Activated gamma-delta T cell (primary cell): Measurements from ENCODE around the gene GABARAPL1.
"Not testable (repeated sequence)": the region's sequence is repeated elsewhere in the genome, so short reads cannot be mapped to it uniquely, and the experiment has no call there.

Source experiments
- DNase-seq: peaks from one replicate; lab custom pipeline; 2025; lab: John Stamatoyannopoulos, UW

GABARAPL1 gene

DNA sequence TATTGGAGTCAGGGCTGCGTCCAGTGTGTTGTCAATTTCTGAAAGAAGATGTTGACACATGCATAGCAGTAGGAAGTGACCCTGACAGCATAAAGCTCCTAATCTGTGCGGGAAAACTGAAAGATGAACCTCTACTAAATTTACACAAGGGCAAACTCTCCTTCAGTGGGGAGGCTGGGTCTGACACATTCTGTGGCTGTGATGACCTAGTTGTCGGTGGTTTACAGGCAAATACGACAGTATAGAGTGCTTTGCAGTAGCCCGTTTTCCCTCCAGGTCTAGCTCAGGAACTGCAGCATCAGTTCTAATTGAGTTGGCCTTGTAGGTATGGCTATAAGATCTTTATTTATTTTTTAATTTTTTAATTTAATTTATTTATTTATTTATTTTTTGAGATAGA lies 14.8 kb upstream of the GABARAPL1 start:
- no peak for DNase-seq

DNA sequence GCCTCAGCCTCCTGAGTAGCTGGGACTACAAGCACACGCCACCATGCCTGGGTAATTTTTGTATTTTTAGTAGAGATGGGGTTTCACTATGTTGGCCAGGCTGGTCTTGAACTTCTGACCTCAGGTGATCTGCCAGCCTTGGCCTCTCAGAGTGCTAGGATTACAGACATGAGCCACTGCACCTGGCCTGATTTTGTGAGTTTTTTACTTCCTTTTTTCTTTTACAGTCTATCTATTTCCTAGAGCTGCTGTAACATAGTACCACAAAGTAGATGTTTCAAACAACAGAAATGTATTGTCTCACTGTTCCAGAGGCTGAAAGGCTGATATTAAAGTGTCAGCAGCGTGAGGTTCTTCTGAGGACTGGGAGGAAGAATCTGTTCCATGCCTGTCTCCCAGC lies 8.2 kb upstream of the GABARAPL1 start:
- not testable (repeated sequence) for DNase-seq

DNA sequence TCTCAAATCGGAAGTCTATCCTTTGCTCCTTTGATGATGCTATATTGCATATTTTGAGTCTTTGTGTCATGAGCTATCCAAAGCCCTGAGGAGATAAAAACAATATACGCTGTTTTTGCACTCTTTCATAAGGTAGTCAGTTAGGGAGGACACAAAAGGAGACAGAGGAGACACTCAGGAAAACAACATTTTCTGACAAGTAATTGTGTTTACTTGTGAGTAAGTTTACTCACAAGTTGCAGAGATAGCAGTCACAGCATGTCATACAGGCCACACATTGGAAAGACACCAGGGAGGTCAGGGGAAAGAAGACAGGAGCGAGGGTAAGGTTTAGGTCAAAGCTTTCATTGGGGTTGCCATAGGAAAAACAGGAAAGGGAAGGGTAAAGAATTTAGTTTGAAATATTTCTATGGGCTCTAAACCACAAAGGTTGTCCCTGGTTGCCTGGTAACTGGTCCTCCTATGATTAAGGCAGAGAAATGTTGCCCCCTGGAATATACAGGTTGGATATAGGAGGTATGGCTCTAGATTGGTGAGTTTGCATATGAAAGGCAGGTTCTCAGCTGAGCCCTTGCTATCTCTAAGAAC lies 7.4 kb upstream of the GABARAPL1 start:
- no peak for DNase-seq

DNA sequence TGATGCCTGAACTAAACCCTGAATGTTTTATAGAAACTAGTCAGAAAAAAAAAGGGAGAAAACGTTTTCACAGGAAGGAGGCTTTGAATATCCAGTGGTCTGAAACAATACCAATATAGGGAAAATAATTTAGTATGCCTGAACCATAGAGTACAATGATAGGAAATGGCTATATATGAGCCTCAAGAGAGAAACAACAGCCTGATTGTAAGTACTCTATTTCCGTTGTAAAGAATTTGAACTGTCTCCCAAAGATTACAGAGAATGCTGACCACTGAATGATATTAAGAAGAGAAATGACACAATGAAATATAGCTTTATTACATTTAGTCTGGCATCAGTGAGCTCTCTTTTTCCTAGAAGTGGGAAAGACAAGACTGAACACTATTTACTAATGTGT lies 5.5 kb upstream of the GABARAPL1 start:
- no peak for DNase-seq

DNA sequence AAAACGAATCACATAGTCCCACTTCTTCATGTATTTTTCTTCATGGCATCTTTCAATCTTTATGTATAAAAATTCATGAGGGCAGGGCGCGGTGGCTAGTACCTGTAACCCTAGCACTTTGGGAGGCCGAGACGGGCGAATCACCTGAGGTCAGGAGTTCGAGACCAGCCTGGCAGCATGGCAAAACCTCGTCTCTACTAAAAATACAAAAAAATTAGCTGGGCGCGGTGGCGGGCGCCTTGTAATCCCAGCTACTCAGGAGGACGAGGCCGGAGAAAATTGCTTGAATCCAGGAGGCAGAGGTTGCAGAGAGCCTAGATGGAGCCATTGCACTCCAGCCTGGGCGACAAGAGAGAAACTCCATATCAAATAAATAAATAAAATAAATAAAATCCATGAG lies 2.5 kb upstream of the GABARAPL1 start:
- no peak for DNase-seq

DNA sequence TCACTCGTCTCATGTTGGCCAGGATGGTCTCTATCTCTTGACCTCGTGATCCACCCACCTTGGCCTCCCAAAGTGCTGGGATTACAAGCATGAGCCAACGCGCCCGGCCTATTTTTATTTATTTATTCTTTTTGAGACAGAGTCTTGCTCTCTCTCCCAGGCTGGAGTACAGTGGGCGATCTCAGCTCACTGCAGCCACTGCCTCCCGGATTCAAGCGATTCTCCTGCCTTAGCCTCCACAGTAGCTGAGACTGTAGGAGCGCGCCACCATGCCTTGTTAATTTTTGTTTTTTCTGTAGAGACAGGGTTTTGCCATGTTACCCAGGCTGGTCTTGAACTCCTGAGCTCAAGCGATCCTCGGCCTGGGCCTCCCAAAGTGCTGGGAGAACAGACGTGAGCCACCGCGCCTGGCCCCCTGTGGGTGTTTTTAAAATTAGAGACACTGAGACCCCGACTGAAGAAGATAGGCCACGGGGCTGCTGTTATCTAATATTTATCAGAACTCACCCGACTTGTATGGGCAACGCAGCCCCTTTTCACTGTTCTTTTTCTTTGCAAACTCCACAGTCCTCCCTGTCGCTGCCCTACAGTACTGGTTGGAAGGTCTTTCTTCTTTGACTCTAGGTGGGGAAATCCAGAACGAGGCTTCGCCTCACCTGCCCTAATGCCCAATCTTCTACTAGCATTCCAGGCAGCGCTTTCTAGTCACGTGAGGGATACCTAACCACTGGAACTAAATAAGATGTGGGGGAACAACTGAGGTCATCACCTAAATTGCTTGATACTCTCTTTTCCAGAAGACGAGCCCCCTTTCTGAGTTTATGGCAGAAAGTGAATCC lies 1.4 kb upstream of the GABARAPL1 start:
- no peak for DNase-seq

DNA sequence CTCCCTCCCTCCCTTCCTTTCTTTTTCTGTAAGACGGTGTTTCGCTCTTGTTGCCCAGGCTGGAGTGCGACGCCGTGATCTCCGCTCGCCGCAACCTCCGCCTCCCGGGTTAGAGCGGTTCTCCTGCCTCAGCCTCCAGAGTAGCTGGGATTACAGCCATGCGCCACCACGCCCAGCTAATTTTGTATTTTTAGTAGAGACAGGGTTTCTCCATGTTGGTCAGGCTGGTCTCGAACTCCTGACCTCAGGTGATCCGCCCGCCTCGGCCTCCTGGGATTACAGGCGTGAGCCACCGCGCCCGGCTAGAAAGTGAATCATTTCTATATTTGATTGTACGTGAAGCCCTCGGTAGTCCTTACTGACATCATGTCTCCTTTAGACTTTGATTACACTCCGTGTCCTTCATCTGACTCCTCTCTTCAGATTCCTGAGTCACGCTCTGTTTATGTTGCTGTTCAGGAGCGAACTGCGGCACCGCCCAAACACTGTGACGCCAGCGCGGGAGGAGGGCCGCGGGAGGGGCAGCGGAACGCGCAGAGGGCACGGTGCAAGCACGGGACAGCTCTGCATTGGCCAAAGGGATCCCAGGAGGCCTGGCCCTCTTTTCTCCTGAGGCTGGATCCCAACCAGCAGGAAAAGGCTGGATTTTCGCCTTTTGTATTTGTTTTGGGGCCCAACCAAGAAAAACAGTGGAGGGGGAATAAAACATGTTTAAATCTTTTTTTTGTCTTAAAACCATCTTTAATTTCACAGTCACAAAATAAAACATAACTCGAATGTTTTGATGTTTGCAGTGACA lies 538 bp upstream of the GABARAPL1 start:
- DNase-seq = peak; percentile 82

DNA sequence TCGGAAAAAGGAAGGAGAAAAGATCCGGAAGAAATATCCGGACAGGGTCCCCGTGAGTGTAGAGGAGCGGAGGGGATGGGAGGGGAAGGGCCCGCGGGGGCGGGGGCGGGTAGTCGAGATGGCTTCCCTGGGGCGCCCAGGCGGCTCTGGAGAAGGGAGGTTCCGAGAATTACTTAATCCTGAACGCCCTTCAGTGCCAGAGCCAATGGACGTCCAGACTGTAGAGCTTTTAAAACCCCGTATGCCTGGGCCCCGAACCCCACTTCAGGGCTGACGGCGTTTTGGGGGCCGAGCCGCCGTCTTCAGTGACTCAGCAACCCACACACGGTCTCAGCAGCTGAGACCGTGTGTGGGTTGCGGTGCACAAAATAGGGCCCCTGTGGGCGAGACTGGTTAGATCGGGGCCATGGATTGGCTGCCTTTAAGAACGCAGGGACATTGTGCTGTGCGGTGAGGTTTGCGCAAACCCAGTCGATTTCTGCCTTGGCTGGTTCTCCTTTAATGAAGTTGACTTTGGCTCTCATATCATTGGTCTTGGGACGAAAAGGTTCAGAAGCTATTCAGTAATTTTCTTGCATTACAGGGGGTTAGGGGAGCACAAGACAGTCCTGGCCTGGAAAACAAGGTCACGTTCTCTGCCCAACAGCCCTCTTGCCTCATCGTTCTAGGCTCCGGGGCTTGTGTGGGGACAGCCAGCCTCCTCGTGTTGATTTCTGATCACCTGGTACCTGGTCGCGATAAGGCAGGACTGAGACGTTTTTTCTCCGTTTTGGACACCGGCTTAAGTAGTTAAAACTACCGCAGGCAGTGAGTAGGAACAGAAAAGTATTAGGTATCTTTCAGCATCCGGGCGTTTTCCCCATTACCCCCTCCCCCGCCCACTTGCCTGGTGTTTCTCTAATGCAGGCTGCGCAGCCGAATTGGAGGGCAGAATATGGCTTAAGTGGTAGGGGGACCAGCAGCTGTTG lies 775 bp downstream of the GABARAPL1 start:
- peak; percentile 72 for DNase-seq

DNA sequence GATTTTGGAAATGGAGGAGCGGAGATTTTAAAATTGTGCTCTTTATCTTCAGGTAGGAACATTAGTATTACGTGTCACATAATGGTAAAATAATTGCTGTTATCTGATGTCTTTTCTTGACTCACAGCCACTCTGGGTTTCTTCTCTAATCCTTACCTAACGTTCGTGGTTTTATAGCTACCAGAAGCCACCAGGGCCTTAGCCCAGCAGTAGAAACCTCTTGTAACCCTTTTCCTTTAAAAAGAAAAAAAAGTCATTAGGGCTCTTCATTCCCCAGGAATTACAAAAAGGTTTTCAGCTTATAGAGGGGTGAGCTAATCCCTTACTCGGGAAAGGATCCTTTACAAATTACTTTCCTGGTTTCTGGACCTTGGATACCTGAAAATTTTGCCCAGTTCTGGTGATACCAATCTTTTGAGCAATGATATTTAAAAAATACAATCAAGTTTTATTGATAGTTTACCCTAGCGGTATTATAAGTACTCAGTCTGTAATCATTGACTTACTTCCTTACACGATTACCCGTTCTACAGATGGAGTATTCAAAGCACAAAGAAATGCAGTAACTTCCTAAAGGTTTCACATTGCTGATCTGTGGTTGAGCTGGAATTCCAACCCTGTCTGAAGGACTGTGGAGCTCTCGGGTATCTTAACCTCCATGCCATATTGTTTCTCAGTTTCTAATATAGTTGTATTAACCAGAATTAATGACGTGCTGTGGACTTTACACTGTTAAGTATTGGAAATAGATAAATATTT lies 1.6 kb downstream of the GABARAPL1 start:
- DNase-seq = no peak

DNA sequence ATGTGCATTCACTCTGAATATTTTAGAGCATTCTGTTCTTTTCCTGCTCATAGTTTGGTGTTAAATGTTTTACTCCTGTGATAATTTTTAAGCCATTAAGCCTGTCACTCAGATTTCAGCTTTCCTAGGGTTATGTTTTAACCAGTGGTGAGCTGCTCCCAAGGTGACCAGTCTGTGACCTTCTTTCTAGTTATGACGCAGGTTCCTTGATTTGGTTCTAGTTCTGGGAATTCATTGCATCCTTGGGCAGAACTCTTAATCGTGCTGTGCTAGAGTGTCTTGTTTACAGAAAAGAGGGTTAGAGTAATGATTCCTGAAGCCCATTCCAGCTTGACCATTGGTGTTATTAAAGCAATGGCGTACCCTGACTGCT lies 2.2 kb downstream of the GABARAPL1 start:
- no peak for DNase-seq

DNA sequence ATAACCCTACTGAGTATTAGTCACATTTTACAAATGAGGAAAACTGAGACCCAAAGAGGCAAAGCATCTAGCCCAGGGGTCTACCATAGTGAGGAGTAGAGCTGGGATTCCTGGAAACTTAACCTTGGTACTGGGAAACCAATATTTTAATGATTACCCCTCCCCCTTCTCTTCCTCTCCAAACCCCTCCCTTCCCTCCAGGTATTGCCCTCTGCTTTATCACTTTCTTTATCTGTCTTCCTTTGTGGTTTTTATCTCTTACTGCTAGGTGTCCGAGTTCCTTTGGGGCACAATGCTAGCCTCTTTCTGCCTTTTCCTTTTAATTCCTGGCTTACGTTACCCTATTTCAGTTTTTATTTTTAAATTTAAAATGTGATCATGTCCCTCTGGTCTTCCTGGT lies 2.8 kb downstream of the GABARAPL1 start:
- no peak for DNase-seq

DNA sequence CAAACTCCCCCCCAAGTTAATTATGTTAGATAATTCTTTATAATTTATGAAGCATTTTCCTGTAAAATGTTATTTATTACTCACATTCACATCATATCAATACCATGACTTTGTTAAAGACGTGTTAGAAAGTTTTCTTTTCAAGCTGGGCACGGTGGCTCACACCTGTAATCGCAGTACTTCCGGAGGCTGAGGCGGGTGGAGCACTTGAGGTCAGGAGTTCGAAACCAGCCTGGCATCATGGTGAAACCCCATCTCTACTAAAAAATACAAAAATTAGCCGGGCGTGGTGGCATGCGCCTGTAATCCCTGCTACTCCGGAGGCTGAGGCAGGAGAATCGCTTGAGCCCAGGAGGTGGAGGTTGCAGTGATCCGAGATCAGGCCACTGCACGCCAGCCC lies 3.3 kb downstream of the GABARAPL1 start:
- DNase-seq = not testable (repeated sequence)

DNA sequence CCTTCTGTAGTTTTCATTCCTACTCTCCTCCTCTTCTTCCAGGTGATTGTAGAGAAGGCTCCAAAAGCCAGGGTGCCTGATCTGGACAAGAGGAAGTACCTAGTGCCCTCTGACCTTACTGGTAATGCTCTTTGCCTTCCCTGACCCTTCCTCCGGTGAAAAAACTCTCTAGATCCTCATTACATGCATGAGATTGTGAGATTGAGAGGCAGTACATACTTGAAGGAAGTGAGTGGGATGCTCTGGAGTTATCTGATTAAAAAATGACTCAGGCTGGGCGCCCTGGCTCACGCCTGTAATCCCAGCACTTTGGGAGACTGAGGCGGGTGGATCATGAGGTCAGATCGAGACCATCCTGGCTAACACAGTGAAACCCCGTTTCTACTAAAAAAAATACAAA lies 5.3 kb downstream of the GABARAPL1 start:
- DNase-seq = no peak

DNA sequence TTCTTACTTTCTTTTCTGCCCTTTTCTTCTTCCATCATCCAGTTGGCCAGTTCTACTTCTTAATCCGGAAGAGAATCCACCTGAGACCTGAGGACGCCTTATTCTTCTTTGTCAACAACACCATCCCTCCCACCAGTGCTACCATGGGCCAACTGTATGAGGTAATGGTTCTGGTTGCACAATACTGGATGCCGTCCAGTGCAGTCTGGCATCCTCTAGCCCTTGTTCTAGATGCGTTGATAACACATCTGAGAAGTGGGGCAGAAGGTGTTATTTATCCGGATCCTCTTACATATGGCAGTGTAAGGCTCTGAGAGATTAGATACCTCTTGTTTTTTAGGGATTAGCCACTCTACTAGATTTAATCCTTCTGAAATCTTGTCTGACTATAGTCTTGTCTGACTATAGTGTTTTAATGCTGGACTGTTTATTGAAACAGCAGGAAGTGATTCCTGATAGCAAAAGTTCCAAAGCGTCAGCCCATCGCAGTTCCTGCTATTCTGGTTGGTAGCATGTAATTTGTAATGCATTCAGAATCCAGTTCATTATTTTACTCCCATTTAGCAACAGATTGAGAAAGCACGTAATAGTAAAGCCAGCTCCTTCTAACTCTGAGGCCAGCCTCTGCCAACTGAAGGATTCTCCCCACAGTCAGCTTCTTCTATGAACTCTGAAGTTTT lies 7.9 kb downstream of the GABARAPL1 start:
- no peak for DNase-seq

DNA sequence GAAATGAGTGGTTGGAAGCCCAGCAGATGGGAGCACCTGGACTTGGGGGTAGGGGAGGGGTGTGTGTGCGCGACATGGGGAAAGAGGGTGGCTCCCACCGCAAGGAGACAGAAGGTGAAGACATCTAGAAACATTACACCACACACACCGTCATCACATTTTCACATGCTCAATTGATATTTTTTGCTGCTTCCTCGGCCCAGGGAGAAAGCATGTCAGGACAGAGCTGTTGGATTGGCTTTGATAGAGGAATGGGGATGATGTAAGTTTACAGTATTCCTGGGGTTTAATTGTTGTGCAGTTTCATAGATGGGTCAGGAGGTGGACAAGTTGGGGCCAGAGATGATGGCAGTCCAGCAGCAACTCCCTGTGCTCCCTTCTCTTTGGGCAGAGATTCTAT lies 9.2 kb downstream of the GABARAPL1 start:
- DNase-seq = no peak

DNA sequence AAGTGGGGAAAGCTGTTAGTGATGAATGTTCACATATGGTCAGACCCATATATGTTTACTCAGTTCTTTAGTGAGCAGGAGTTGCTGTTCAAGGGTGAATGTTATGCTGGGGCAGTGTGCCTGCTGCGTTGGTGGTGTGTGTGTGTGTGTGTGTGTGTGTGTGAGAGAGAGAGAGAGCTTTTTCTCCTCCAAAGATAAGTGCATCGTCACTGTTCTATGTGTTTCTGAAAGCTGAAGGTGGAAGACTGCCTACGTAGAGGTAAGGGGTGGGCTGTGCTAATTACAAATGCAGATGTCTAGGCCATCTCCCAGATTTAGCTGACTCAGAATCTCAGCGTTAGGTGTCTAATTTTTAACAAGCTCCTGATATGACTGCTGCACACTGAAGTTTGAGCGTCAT lies 10.5 kb downstream of the GABARAPL1 start:
- DNase-seq = no peak

DNA sequence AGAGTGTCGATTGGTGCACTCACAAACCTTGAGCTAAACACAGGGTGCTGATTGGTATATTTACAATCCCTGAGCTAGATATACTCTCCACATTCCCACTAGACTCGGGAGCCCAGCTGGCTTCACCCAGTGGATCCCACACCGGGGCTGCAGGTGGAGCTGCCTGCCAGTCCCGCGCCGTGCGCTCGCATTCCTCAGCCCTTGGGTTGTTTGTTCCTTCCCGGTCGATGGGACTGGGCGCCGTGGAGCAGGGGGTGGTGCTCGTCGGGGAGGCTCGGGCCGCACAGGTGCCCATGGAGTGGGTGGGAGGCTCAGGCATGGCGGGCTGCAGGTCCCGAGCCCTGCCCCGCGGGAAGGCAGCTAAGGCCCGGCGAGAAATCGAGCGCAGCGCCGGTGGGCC lies 12.7 kb downstream of the GABARAPL1 start:
- not testable (repeated sequence) for DNase-seq

DNA sequence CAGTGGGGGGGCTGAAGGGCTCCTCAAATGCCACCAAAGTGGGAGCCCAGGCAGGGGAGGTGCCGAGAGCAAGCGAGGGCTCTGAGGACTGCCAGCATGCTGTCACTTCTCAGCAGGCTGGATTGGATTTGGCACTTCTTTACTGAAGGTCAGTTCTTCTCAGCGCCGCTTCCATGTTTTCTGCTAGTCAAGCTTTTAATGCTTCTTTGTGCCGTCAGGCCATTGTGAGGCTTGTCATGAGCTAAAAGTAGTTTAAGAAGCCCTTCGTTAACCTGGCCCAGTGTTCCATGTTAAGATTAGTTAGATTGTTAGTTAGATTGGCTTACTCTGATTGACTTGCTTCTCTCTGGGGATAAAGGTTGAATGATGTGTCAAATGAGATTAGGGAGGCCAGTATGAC lies 13.4 kb downstream of the GABARAPL1 start:
- no peak for DNase-seq

DNA sequence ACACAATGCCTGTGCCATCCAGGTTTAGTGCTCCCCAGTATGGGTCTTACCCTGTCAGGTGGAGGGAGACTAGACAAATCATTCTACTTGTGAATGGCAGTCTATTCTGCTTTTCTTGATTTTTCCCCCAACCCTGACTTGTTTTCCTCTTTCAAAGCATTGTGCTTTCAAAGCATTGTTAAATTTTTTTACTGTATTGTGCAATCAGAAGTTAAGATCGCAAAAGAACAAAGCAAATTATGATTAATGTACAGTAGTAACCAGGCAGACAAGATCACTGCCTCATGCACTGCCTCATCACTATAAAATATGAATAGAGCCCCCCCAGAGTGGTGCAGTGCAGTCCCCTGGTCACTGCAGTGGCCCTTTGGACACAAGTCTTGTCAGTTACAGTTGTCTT lies 14.1 kb downstream of the GABARAPL1 start:
- DNase-seq = no peak

DNA sequence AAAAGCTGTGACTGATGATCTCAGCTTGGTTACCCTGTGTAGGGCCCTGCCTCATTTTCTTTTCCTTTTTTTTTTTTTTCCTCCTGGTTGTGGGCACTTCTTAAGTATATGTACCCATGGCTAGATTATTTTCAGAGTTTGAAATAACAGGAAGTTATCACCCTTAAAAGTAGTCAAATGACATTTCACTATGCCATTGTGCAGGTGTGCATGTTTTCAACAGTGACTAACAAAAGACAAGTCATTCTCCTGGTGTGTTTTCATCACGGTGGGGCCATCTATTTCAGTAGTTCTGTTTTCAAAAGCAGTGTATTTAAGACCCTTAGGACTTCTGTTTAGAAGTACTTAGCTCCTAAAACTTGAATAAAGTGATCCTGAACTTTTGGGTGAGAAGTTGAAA lies 15.0 kb downstream of the GABARAPL1 start:
- no peak for DNase-seq
